Esophagus squamous epithelium (tissue), 4 donors: ENCODE data around the gene AK1.

ENCODE experiments used
- CTCF ChIP-seq, 6 experiments: fragments of 450-650 bp in 4 of 6; fragments of 200-600 bp in 2 of 6; sonication (generic) in 2 of 6; IDR thresholded peaks; one replicate each; pipeline ENCODE4 v1.5.1; 2016 to 2019; ENCODE audit warnings: antibody characterized with exemption in 6 of 6, mild to moderate bottlenecking in 4 of 6, moderate library complexity in 4 of 6
- POLR2A ChIP-seq, 4 donors: fragments of 450-650 bp; IDR thresholded peaks; one replicate each; pipeline ENCODE4 v1.6.1; 2017; ENCODE audit warnings: antibody characterized with exemption in 4 of 4, mild to moderate bottlenecking in 4 of 4, moderate library complexity in 3 of 4

- TF ChIP-seq CTCF (IDR thresholded peaks at IDR 0.05) (no peak), POLR2A (IDR thresholded peaks at IDR 0.05) (no peak)
Measured at GRCh38 chr9:127926906-127927200, 49.4 kb upstream of the AK1 start.
